Parathyroid adenoma (tissue), 2 donors: ENCODE data around the gene SHC3.

Source experiments
- H2AFZ ChIP-seq: fragments of 300-600 bp; sonication (generic); one replicate; pipeline ENCODE4 v1.7.0; 2017; ENCODE audit warnings: antibody characterized with exemption, mild to moderate bottlenecking
- H3K27ac ChIP-seq: fragments of 300-600 bp; sonication (generic); one replicate; pipeline ENCODE4 v1.7.0; 2017
- H3K27me3 ChIP-seq: fragments of 300-600 bp; sonication (generic); one replicate; pipeline ENCODE4 v1.7.0; 2017; ENCODE audit warnings: low read length; ENCODE audit not compliant: control insufficient read depth, insufficient read depth
- H3K36me3 ChIP-seq: fragments of 300-600 bp; sonication (generic); one replicate; pipeline ENCODE4 v1.7.0; 2017; ENCODE audit warnings: low read length; ENCODE audit not compliant: control insufficient read depth, insufficient read depth
- H3K4me1 ChIP-seq: fragments of 300-600 bp; sonication (generic); one replicate; pipeline ENCODE4 v1.7.0; 2017; ENCODE audit warnings: control low read depth
- H3K4me2 ChIP-seq: fragments of 300-600 bp; sonication (generic); one replicate; pipeline ENCODE4 v1.7.0; 2017; ENCODE audit warnings: low read length
- H3K4me3 ChIP-seq: fragments of 300-600 bp; sonication (generic); one replicate; pipeline ENCODE4 v1.7.0; 2017; ENCODE audit warnings: low read depth, low read length
- H3K79me2 ChIP-seq: fragments of 300-600 bp; sonication (generic); one replicate; pipeline ENCODE4 v1.7.0; 2017; ENCODE audit warnings: control low read depth
- H3K9ac ChIP-seq: fragments of 300-600 bp; sonication (generic); one replicate; pipeline ENCODE4 v1.7.0; 2017; ENCODE audit warnings: mild to moderate bottlenecking
- H3K9me3 ChIP-seq: fragments of 300-600 bp; sonication (generic); one replicate; pipeline ENCODE4 v1.7.0; 2017; ENCODE audit warnings: low read length; ENCODE audit not compliant: control insufficient read depth
- TF ChIP-seq, protein P1 (sequence below): fragments of 300-600 bp; sonication (generic); IDR thresholded peaks from one replicate; pipeline ENCODE4 v1.7.0; 2017; ENCODE audit warnings: antibody characterized with exemption, mild to moderate bottlenecking
- donor health status: primary hyperparathyroidism.

SHC3 gene

DNA sequence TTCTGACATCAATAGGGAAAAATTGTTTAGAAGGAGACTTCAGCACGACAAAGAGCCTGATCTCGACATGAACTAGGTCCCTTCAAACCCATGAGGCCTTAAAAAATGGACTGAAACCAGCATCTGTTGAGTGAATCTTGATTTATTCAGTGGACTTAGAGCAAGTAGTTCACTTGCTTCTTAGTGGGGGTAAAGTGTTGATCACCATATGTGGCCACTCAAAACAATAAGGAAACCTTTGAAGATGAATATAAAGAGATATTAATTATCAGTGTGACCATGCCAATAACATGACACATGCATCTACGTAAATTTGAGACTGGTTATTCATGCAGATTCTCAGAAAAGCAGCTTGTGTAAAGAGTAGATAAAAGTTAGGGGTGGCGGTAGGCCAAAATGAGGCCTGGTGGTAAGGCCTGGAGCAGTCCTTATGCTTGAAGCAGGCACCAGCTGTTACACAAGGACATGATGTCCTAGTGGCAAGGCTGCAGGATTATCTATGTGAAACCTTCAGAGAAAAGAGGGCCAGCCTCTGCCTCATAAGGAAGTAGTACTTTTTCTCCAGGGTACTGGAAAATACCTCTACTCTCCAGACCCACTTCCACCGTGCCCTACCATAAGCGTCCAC is 126.0 kb downstream of the SHC3 start:
- no peaks in the 10 kb centered on the region for H3K4me1 ChIP-seq
- no peak overlapping the region for H3K4me3 ChIP-seq
- no peaks in the 10 kb centered on the region for H3K9me3 ChIP-seq
- no peak overlapping the region for H3K4me2 ChIP-seq
- no peak overlapping the region for H3K9ac ChIP-seq
- no peak overlapping the region for H3K27ac ChIP-seq
- H3K27me3 ChIP-seq, result no peaks in the 10 kb centered on the region
- H3K79me2 ChIP-seq, result no peaks in the 10 kb centered on the region
- TF ChIP-seq, protein P1, sequence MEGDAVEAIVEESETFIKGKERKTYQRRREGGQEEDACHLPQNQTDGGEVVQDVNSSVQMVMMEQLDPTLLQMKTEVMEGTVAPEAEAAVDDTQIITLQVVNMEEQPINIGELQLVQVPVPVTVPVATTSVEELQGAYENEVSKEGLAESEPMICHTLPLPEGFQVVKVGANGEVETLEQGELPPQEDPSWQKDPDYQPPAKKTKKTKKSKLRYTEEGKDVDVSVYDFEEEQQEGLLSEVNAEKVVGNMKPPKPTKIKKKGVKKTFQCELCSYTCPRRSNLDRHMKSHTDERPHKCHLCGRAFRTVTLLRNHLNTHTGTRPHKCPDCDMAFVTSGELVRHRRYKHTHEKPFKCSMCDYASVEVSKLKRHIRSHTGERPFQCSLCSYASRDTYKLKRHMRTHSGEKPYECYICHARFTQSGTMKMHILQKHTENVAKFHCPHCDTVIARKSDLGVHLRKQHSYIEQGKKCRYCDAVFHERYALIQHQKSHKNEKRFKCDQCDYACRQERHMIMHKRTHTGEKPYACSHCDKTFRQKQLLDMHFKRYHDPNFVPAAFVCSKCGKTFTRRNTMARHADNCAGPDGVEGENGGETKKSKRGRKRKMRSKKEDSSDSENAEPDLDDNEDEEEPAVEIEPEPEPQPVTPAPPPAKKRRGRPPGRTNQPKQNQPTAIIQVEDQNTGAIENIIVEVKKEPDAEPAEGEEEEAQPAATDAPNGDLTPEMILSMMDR, result no peak
- H3K36me3 ChIP-seq, result no peaks in the 10 kb centered on the region
- H2AFZ ChIP-seq, result no peak overlapping the region

DNA sequence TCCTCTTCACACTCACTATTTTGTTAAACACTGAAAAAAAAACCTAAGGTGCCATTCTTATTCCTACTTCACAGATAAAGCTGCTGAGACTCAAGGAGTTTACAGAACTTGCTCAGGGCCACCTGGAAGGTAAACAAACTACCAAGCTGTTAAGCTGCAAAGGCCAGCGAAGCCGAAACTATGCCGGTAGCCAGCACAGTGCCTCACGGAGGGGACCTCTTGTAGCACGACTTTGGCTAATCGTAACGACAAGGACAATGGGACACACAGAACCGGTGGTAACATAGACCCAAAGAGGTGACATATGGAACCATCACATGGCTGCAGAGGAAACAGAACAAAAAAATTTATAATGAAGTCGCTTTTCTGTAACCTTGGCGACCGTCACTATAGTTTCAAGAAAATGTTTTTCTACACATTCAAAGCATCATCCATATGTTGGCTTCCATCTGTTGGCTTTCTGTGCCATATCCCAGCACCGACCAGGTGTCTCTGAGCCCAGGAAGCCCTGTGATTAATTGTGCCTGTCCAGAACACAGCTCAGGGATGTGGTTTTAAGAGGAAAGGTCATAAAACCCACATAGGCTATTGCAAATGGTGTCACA is 127.1 kb downstream of the SHC3 start:
- Histone ChIP-seq H3K4me2 (no peak overlapping the region), H3K4me3 (no peak overlapping the region), H3K79me2 (no peaks in the 10 kb centered on the region), H3K36me3 (no peaks in the 10 kb centered on the region), H3K4me1 (no peaks in the 10 kb centered on the region), H3K27ac (no peak overlapping the region), H2AFZ (no peak overlapping the region), H3K9ac (no peak overlapping the region), H3K27me3 (no peaks in the 10 kb centered on the region), H3K9me3 (no peaks in the 10 kb centered on the region)
- TF ChIP-seq, protein P1, result no peak

DNA sequence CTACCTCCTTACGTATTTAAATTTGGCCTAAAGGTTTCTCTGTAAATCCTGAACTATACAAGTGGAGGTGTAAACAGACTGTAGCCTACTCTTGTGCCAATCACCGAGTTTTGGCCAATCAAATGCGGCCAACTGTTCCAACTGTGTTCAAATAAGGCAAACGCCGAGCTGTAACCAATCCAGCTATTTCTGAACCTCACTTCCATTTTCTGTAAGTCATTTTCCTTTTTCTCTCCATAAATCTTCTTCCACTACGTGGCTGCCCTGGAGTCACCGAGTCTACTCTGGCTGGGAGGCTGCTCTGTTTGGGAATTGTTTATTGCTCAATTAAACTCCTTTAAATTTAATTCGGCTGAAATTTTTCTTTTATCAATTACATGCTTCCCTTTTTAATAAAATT is 129.0 kb downstream of the SHC3 start:
- no peak overlapping the region for H3K4me3 ChIP-seq
- H3K27me3 ChIP-seq, result no peaks in the 10 kb centered on the region
- no peak overlapping the region for H3K9ac ChIP-seq
- H3K9me3 ChIP-seq, result no peaks in the 10 kb centered on the region
- no peak overlapping the region for H3K27ac ChIP-seq
- no peaks in the 10 kb centered on the region for H3K79me2 ChIP-seq
- H3K4me1 ChIP-seq, result no peaks in the 10 kb centered on the region
- TF ChIP-seq, protein P1, result no peak
- no peaks in the 10 kb centered on the region for H3K36me3 ChIP-seq
- no peak overlapping the region for H3K4me2 ChIP-seq
- H2AFZ ChIP-seq, result no peak overlapping the region

DNA sequence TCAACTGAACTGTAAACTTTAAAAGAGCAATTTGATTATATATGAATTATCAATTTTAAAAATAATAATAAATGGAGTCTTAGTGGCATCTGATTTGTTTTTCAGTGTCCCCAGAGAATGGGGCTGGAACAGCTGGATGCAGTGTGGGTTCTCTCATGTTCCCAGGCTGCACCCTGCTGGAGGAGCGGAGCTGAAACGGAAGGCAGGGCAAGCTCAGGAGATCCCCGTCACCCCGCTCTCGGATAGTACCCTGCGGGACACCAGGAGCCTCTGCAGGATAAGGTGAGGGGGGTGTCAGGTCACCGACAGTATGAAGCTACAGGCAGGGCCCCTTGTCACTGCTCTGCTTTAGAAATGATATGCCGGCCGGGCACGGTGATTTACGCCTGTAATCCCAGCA is 130.0 kb downstream of the SHC3 start:
- Histone ChIP-seq H3K27me3 (no peaks in the 10 kb centered on the region), H3K36me3 (no peaks in the 10 kb centered on the region), H3K4me2 (no peak overlapping the region), H3K27ac (no peak overlapping the region), H2AFZ (no peak overlapping the region), H3K79me2 (no peaks in the 10 kb centered on the region), H3K9ac (no peak overlapping the region), H3K4me1 (no peaks in the 10 kb centered on the region), H3K4me3 (no peak overlapping the region), H3K9me3 (no peaks in the 10 kb centered on the region)
- TF ChIP-seq, protein P1, result no peak

DNA sequence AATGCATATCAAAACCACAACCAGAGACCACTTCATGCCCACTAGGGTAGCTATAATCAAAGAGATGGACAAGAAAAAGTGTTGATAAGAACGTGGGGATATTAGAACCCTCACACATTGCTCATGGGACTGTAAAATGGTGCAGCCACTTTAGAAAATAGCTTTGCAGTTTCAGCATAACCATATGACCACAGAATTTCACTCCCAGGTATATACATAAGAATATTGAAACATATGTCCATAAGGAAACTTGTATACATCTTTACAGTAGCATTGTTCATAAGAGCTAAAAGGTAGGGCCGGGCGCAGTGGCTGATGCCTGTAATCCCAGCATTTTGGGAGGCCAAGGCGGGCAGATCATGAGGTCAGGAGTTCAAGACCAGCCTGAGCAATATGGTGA is 131.0 kb downstream of the SHC3 start:
- H2AFZ ChIP-seq, result no peak overlapping the region
- no peaks in the 10 kb centered on the region for H3K4me1 ChIP-seq
- no peak overlapping the region for H3K4me3 ChIP-seq
- H3K27ac ChIP-seq, result no peak overlapping the region
- no peak overlapping the region for H3K4me2 ChIP-seq
- no peak overlapping the region for H3K9ac ChIP-seq
- no peaks in the 10 kb centered on the region for H3K27me3 ChIP-seq
- H3K36me3 ChIP-seq, result no peaks in the 10 kb centered on the region
- no peaks in the 10 kb centered on the region for H3K79me2 ChIP-seq
- no peaks in the 10 kb centered on the region for H3K9me3 ChIP-seq
- TF ChIP-seq, protein P1, result no peak
